Neural cell (in vitro differentiated cells): ENCODE measurements around the gene RPS6KA2. TPM values are rescaled to one million over a fixed set of nuclear protein-coding genes. Genes with fewer than 3 reads are reported as not detected.
"Not testable (repeated sequence)": the region's sequence is repeated elsewhere in the genome, so short reads cannot be mapped to it uniquely, and the experiment has no call there.

ENCODE experiments used
- H2AFZ ChIP-seq: fragments of 200-600, 300-800 bp; sonication (generic), shearing (Covaris generic); 2 replicates; pipeline ENCODE4 v1.6.0; 2014; ENCODE audit warnings: low read depth, mild to moderate bottlenecking, antibody characterized with exemption, low read length, moderate library complexity
- H3F3A ChIP-seq: fragments of 200-600 bp; shearing (Covaris generic); 2 replicates; pipeline ENCODE4 v1.6.1; 2016; ENCODE audit warnings: mild to moderate bottlenecking, moderate library complexity, mixed read lengths, antibody characterized with exemption, low read length; ENCODE audit not compliant: insufficient read depth, poor library complexity, severe bottlenecking
- H3K27ac ChIP-seq: fragments of 200-600, 300-800 bp; sonication (generic), shearing (Covaris generic); 2 replicates; pipeline ENCODE4 v1.5.1; 2014; ENCODE audit warnings: mild to moderate bottlenecking, low read length, moderate library complexity
- H3K27me3 ChIP-seq: fragments of 300-800, 200-600 bp; sonication (generic), shearing (Covaris generic); 2 replicates; pipeline ENCODE4 v1.6.0; 2014; ENCODE audit warnings: mild to moderate bottlenecking, low read depth, low read length, moderate library complexity; ENCODE audit not compliant: insufficient read depth
- H3K36me3 ChIP-seq: fragments of 300-800, 200-600 bp; sonication (generic), shearing (Covaris generic); 2 replicates; pipeline ENCODE4 v1.5.1; 2014; ENCODE audit warnings: mild to moderate bottlenecking, antibody characterized with exemption, low read length, moderate library complexity; ENCODE audit not compliant: insufficient read depth
- H3K4me2 ChIP-seq: fragments of 300-800, 200-600 bp; sonication (generic), shearing (Covaris generic); 2 replicates; pipeline ENCODE4 v1.6.0; 2014; ENCODE audit warnings: mild to moderate bottlenecking, low read length
- H3K4me3 ChIP-seq: fragments of 300-800, 200-600 bp; sonication (generic), shearing (Covaris generic); 2 replicates; pipeline ENCODE4 v1.5.1; 2014; ENCODE audit warnings: mild to moderate bottlenecking, low read length, moderate library complexity
- H3K79me2 ChIP-seq: fragments of 200-600 bp; shearing (Covaris generic); replicated peaks from 2 replicates; pipeline ENCODE4 v1.6.0; 2014; ENCODE audit warnings: mild to moderate bottlenecking, low read length, moderate library complexity; ENCODE audit not compliant: insufficient read depth
- H3K9ac ChIP-seq: fragments of 300-800, 200-600 bp; sonication (generic), shearing (Covaris generic); 2 replicates; pipeline ENCODE4 v1.6.1; 2016; ENCODE audit warnings: mild to moderate bottlenecking, low read length, mixed read lengths
- H3K9me2 ChIP-seq: fragments of 200-600 bp; shearing (Covaris generic); 2 replicates; pipeline ENCODE4 v1.6.1; 2016; ENCODE audit warnings: mild to moderate bottlenecking, low read length, mixed read lengths; ENCODE audit not compliant: insufficient read depth
- H3K9me3 ChIP-seq: fragments of 200-600, 300-800 bp; sonication (generic), shearing (Covaris generic); 2 replicates; pipeline ENCODE4 v1.6.1; 2016; ENCODE audit warnings: mild to moderate bottlenecking, mixed run types, low read length, moderate library complexity, mixed read lengths
- H4K20me1 ChIP-seq: fragments of 200-600 bp; shearing (Covaris generic); 2 replicates; pipeline ENCODE4 v1.6.1; 2016; ENCODE audit warnings: mild to moderate bottlenecking, mixed run types; ENCODE audit not compliant: insufficient read depth
- EP300 ChIP-seq: fragments of 450-650 bp; conservative IDR thresholded peaks from 2 replicates; pipeline ENCODE4 v1.6.1; 2014; ENCODE audit warnings: antibody characterized with exemption, mild to moderate bottlenecking, moderate library complexity; ENCODE audit not compliant: poor library complexity, severe bottlenecking
- EZH2 ChIP-seq: fragments of 200-600, 300-800 bp; shearing (Covaris generic), sonication (generic); IDR thresholded peaks from 2 replicates; pipeline ENCODE4 v1.6.1; 2014; ENCODE audit warnings: antibody characterized with exemption, low read length, borderline replicate concordance, mild to moderate bottlenecking; ENCODE audit not compliant: insufficient read depth, poor library complexity, severe bottlenecking
- MXI1 ChIP-seq: fragments of 450-650 bp; conservative IDR thresholded peaks from 2 replicates; pipeline ENCODE4 v1.6.1; 2014; ENCODE audit warnings: antibody characterized with exemption, mild to moderate bottlenecking; ENCODE audit not compliant: poor library complexity, severe bottlenecking
- POLR2AphosphoS5 ChIP-seq: IDR thresholded peaks from 2 replicates; pipeline ENCODE4 v1.6.1; 2012
- RAD21 ChIP-seq: fragments of 450-650 bp; conservative IDR thresholded peaks from 2 replicates; pipeline ENCODE4 v1.6.1; 2014; ENCODE audit warnings: antibody characterized with exemption, mild to moderate bottlenecking, moderate library complexity
- SMC3 ChIP-seq: fragments of 450-650 bp; conservative IDR thresholded peaks from 2 replicates; pipeline ENCODE4 v1.6.1; 2014; ENCODE audit warnings: antibody characterized with exemption, mild to moderate bottlenecking, moderate library complexity; ENCODE audit not compliant: poor library complexity
- TAF1 ChIP-seq: IDR thresholded peaks from 2 replicates; pipeline ENCODE4 v1.6.1; 2012; ENCODE audit warnings: low read depth
- polyA plus RNA-seq: library from polyadenylated mRNA; depleted of rRNA; stranded (reverse); fragments of >200 nt; gene quantifications from 2 replicates; pipeline ENCODE4 v1.2.3, GENCODE V29; 2014
- TF ChIP-seq, protein P1 (sequence below): IDR thresholded peaks from 2 replicates; pipeline ENCODE4 v1.6.1; 2012; ENCODE audit warnings: borderline replicate concordance
- TF ChIP-seq, protein P2 (sequence below): fragments of 450-650 bp; IDR thresholded peaks from 2 replicates; pipeline ENCODE4 v1.5.1; 2014; ENCODE audit warnings: antibody characterized with exemption, mild to moderate bottlenecking, moderate library complexity; ENCODE audit not compliant: poor library complexity, severe bottlenecking

Gene RPS6KA2
- polyA plus RNA-seq, 1 donor from 2014 or later, result 34.3 TPM

DNA sequence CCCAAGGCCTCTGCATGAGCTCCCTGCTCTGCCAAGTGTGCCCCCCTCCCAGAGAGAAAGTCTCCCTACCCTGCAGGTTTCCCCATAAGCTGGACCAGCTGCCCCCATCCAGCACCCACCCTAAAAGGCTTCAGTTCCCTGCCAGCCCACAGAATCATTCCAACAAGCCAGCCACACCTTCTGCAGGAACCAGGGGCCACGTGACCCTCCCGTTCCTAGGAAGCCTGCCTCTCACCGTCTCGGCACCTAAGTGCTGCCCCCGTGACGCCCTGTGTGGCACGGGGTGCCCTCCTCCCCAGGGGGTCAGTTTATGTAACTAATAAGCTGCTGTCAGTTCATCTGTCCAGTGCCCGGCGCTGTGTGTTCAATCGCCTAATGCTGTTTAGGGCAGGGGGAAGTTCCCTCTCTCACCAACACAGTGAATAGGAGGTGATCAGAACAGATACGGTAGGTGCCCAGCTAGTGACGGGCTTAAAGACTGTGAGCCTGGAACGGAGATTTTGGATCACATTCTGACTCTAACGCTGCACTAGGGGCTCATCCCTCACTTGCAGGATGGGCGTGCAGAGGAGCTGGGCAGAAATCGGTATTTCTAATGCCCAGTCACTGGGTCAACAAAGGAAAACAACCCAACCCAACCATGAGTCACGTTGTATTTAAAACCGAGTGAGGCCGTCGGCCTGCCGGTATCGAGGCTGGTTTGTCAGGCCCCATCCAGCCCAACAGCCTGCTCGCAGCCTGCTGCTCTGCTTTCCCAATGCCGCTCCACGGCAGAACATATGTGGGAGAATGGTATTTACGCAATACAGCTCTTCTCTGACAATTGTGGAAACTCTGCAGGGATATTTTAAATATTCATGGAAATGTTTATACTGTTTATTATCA, 96.6 kb downstream of the RPS6KA2 start:
- Histone ChIP-seq H4K20me1 (no peaks in the 10 kb centered on the region), H2AFZ (no peak overlapping the region), H3K79me2 (no peaks in the 10 kb centered on the region), H3K9me3 (no peaks in the 10 kb centered on the region), H3K36me3 (no peaks in the 10 kb centered on the region), H3K9ac (no peak overlapping the region), H3K4me2 (no peak overlapping the region), H3F3A (no peaks in the 10 kb centered on the region), H3K4me3 (no peak overlapping the region), H3K9me2 (no peaks in the 10 kb centered on the region), H3K27ac (no peak overlapping the region), H3K27me3 (no peaks in the 10 kb centered on the region)
- TF ChIP-seq EP300 (no peak), TAF1 (no peak)
- TF ChIP-seq, protein P1, sequence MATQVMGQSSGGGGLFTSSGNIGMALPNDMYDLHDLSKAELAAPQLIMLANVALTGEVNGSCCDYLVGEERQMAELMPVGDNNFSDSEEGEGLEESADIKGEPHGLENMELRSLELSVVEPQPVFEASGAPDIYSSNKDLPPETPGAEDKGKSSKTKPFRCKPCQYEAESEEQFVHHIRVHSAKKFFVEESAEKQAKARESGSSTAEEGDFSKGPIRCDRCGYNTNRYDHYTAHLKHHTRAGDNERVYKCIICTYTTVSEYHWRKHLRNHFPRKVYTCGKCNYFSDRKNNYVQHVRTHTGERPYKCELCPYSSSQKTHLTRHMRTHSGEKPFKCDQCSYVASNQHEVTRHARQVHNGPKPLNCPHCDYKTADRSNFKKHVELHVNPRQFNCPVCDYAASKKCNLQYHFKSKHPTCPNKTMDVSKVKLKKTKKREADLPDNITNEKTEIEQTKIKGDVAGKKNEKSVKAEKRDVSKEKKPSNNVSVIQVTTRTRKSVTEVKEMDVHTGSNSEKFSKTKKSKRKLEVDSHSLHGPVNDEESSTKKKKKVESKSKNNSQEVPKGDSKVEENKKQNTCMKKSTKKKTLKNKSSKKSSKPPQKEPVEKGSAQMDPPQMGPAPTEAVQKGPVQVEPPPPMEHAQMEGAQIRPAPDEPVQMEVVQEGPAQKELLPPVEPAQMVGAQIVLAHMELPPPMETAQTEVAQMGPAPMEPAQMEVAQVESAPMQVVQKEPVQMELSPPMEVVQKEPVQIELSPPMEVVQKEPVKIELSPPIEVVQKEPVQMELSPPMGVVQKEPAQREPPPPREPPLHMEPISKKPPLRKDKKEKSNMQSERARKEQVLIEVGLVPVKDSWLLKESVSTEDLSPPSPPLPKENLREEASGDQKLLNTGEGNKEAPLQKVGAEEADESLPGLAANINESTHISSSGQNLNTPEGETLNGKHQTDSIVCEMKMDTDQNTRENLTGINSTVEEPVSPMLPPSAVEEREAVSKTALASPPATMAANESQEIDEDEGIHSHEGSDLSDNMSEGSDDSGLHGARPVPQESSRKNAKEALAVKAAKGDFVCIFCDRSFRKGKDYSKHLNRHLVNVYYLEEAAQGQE, result no peak

- Histone ChIP-seq H3K9me3 (no peaks in the 10 kb centered on the region), H2AFZ (no peak overlapping the region), H3K9ac (no peak overlapping the region), H3K9me2 (no peaks in the 10 kb centered on the region), H3K79me2 (no peaks in the 10 kb centered on the region), H3K36me3 (no peaks in the 10 kb centered on the region), H3K27ac (no peak overlapping the region), H3F3A (no peaks in the 10 kb centered on the region), H4K20me1 (no peaks in the 10 kb centered on the region), H3K27me3 (no peaks in the 10 kb centered on the region), H3K4me3 (no peak overlapping the region), H3K4me2 (no peak overlapping the region)
- TF ChIP-seq, protein P1, result no peak
- TF ChIP-seq EP300 (no peak), TAF1 (no peak), POLR2AphosphoS5 (no peak), RAD21 (no peak), EZH2 (no peak), SMC3 (no peak), MXI1 (no peak)
- TF ChIP-seq, protein P2, sequence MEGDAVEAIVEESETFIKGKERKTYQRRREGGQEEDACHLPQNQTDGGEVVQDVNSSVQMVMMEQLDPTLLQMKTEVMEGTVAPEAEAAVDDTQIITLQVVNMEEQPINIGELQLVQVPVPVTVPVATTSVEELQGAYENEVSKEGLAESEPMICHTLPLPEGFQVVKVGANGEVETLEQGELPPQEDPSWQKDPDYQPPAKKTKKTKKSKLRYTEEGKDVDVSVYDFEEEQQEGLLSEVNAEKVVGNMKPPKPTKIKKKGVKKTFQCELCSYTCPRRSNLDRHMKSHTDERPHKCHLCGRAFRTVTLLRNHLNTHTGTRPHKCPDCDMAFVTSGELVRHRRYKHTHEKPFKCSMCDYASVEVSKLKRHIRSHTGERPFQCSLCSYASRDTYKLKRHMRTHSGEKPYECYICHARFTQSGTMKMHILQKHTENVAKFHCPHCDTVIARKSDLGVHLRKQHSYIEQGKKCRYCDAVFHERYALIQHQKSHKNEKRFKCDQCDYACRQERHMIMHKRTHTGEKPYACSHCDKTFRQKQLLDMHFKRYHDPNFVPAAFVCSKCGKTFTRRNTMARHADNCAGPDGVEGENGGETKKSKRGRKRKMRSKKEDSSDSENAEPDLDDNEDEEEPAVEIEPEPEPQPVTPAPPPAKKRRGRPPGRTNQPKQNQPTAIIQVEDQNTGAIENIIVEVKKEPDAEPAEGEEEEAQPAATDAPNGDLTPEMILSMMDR, result no peak
These were observed 97.5 kb downstream of the RPS6KA2 start for GRCh38 chr6:166529586-166529985.

DNA sequence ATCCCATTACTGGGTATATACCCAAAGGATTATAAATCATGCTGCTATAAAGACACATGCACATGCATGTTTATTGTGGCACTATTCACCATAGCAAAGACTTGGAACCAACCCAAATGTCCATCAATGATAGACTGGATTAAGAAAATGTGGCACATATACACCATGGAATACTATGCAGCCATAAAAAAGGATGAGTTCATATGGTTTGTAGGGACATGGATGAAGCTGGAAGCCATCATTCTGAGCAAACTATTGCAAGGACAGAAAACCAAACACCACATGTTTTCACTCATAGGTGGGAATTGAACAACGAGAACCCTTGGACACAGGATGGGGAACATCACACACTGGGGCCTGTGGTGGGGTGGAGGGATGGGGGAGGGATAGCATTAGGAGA, 98.0 kb downstream of the RPS6KA2 start:
- H3K79me2 ChIP-seq, H4K20me1 ChIP-seq, H3K9me3 ChIP-seq, H3F3A ChIP-seq, H3K27ac ChIP-seq, H3K27me3 ChIP-seq, H3K4me2 ChIP-seq, H3K4me3 ChIP-seq, H2AFZ ChIP-seq, H3K9ac ChIP-seq, H3K36me3 ChIP-seq, H3K9me2 ChIP-seq: not testable (repeated sequence)
